RPMI8226 (cell line): Measurements from ENCODE around the gene STXBP1.
A peak's percentile ranks its signal among the peaks of the same experiment; 100 is the strongest.
"Not testable (repeated sequence)": the region's sequence is repeated elsewhere in the genome, so short reads cannot be mapped to it uniquely, and the experiment has no call there.

Experiments used
- DNase-seq: peaks from one replicate; pipeline ENCODE4 v3.0.0-alpha.2; 2015

STXBP1 gene

GRCh38 chr9:127578952-127579853 lies 32.9 kb upstream of the STXBP1 start:
- DNase-seq: peak; percentile 97

GRCh38 chr9:127580366-127580765 lies 31.7 kb upstream of the STXBP1 start:
- DNase-seq: no peak

- no peak for DNase-seq
These were observed 31.1 kb upstream of the STXBP1 start for GRCh38 chr9:127580879-127581475.

- DNase-seq: not testable (repeated sequence)
These were observed 27.6 kb upstream of the STXBP1 start for GRCh38 chr9:127584474-127584805.

GRCh38 chr9:127585161-127585819 lies 26.8 kb upstream of the STXBP1 start:
- no peak for DNase-seq

- no peak for DNase-seq
These were observed 26.0 kb upstream of the STXBP1 start for GRCh38 chr9:127586096-127586495.

GRCh38 chr9:127586537-127586936 lies 25.5 kb upstream of the STXBP1 start:
- DNase-seq: peak; percentile 86

- DNase-seq: no peak
These were observed 24.1 kb upstream of the STXBP1 start for GRCh38 chr9:127587966-127588365.

GRCh38 chr9:127588740-127589506 lies 23.2 kb upstream of the STXBP1 start:
- no peak for DNase-seq

- peak; percentile 63 for DNase-seq
These were observed 22.1 kb upstream of the STXBP1 start for GRCh38 chr9:127589955-127590370.

- DNase-seq: no peak
These were observed 16.5 kb upstream of the STXBP1 start for GRCh38 chr9:127595611-127596010.

GRCh38 chr9:127598839-127599549 lies 13.1 kb upstream of the STXBP1 start:
- DNase-seq: no peak

GRCh38 chr9:127599550-127599891 lies 12.6 kb upstream of the STXBP1 start:
- no peak for DNase-seq

GRCh38 chr9:127603226-127603625 lies 8.9 kb upstream of the STXBP1 start:
- no peak for DNase-seq

- no peak for DNase-seq
These were observed 6.0 kb upstream of the STXBP1 start for GRCh38 chr9:127606043-127606442.

- DNase-seq: peak; percentile 98
These were observed 3.7 kb upstream of the STXBP1 start for GRCh38 chr9:127608104-127608966.

GRCh38 chr9:127611603-127611898 lies 526 bp upstream of the STXBP1 start:
- DNase-seq: no peak

GRCh38 chr9:127612939-127613582 lies 984 bp downstream of the STXBP1 start:
- peak; percentile 49 for DNase-seq

GRCh38 chr9:127613583-127613954 lies 1.5 kb downstream of the STXBP1 start:
- DNase-seq: no peak

GRCh38 chr9:127614961-127615360 lies 2.9 kb downstream of the STXBP1 start:
- no peak for DNase-seq

GRCh38 chr9:127621339-127621970 lies 9.4 kb downstream of the STXBP1 start:
- not testable (repeated sequence) for DNase-seq
